GM18951 (cell line): Measurements from ENCODE around the gene RFC4.
A peak's percentile ranks its signal among the peaks of the same experiment; 100 is the strongest.
"Not testable (repeated sequence)": the region's sequence is repeated elsewhere in the genome, so short reads cannot be mapped to it uniquely, and the experiment has no call there.

ENCODE experiments used
- POLR2A ChIP-seq: IDR thresholded peaks from 4 replicates; pipeline ENCODE4 v1.6.1; 2011; ENCODE audit warnings: mild to moderate bottlenecking; ENCODE audit not compliant: insufficient read length, insufficient read depth; ENCODE audit errors: extremely low read depth
- in situ Hi-C: fragments of 300-500 bp; cut with MboI; formaldehyde crosslinking; loops from one replicate; pipeline ENCODE4 v1.12.0; 2022; ENCODE audit warnings: low sequenced_read_pairs, mixed read lengths, inconsistent platforms; ENCODE audit not compliant: unreplicated experiment

RFC4 gene, protein sequence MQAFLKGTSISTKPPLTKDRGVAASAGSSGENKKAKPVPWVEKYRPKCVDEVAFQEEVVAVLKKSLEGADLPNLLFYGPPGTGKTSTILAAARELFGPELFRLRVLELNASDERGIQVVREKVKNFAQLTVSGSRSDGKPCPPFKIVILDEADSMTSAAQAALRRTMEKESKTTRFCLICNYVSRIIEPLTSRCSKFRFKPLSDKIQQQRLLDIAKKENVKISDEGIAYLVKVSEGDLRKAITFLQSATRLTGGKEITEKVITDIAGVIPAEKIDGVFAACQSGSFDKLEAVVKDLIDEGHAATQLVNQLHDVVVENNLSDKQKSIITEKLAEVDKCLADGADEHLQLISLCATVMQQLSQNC

DNA sequence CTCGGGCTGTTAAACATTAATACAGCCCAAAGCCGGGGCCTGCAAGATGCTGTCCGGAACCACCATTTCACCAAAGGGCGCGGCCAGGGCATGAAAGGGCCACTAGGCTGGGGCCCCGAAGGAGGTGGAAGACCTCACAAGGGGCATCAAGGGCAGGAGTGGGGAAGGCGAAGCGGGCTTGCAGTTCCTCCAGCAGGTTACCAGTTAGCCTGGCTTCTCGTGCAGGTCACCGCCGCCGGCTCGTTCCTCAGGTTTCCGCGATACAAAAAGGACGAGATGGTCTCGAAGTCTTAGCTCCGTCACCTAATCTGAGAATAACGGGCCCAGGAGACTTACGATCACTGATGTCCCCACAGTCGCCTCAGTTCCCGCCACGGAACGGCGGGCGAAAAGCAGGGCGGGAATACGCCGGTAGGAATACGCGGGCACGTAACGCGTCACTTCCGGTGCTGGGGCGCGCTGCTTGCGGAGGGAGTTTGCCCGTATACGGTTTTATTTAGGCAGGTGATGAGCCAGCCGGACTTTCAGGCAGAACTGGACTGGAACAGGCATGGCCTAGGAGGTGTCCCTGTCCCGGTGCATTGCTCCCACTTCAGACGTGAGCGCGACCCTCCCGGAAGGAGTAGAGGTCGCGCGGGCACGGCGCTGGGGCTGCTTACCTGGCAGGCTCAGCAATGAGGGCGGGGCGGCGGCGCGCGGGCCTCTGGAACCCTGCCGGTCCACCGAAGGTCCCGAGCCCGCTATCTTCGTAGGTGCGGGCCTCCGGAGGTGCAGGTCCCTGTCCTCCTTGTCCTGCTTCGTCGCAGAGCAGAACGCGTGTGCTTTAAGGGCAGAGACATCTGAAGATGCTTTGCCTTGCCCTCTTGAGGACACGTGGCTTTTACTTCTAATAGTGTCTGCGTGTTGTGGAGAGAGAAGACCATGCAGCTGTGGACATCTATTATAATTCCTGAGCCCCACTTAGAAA lies at the start of gene RFC4:
Gene RFC4, minus strand, starts transcription at position 394 of the 967 bp plus-strand sequence. CDS start 1,769 bp downstream, outside the sequence.
- peak; percentile 89 for TF ChIP-seq POLR2A
- in situ Hi-C loops = loop anchor here (25.0 kb wide), 1 partner anchor 194 kb away; the partner anchor contains the start of gene AHSG

DNA sequence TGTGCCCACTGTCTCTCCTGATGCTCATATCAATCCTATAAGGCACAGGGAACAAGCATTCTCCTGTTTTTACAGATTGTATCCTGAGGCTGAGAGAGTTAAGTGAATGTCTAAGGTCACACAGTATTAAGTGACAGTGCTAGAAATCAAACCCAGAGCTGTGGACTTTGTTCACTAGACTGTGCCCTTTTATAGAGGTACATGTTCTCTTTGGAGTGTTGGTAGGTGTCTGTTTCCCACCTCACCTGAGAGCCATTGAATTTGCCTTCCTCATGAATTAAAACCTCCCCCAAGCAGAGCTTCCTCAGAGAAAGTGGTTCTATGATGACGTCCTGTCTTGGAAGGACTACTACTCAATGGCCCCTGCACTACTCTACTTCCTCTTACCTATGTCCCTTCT lies 48.7 kb upstream of the RFC4 start:
- in situ Hi-C loops = no loop called here
- no peak for TF ChIP-seq POLR2A

DNA sequence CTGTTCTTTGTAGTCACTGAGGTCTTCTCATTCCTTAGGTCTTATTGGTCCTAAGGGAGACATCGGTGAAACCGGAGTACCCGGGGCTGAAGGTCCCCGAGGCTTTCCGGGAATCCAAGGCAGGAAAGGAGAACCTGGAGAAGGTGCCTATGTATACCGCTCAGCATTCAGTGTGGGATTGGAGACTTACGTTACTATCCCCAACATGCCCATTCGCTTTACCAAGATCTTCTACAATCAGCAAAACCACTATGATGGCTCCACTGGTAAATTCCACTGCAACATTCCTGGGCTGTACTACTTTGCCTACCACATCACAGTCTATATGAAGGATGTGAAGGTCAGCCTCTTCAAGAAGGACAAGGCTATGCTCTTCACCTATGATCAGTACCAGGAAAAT lies 47.9 kb upstream of the RFC4 start:
- TF ChIP-seq POLR2A = no peak
- in situ Hi-C loops = no loop called here

DNA sequence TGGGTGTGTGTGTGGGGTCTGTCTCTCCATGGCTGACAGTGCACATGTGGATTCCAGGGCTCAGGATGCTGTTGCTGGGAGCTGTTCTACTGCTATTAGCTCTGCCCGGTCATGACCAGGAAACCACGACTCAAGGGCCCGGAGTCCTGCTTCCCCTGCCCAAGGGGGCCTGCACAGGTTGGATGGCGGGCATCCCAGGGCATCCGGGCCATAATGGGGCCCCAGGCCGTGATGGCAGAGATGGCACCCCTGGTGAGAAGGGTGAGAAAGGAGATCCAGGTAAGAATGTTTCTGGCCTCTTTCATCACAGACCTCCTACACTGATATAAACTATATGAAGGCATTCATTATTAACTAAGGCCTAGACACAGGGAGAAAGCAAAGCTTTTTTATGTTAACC lies 46.7 kb upstream of the RFC4 start:
- TF ChIP-seq POLR2A = no peak
- in situ Hi-C loops = no loop called here

DNA sequence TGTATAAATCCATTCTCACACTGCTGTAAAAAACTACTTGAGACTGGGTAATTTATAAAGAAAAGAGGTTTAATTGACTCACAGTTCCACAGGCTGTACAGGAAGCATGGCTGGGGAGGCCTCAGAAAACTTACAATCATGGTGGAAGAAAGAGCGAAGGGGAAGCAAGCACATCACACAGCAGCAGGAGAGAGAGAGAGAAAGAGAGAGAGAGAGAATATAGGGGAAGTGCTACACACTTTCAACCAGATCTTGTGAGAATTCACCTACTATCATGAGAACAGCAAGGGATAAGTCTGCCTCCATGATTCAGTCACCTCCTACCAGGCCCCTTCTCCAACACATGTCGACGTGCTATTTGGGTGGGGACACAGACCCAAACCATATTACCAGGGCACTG lies 45.6 kb upstream of the RFC4 start:
- in situ Hi-C loops = not testable (repeated sequence)

DNA sequence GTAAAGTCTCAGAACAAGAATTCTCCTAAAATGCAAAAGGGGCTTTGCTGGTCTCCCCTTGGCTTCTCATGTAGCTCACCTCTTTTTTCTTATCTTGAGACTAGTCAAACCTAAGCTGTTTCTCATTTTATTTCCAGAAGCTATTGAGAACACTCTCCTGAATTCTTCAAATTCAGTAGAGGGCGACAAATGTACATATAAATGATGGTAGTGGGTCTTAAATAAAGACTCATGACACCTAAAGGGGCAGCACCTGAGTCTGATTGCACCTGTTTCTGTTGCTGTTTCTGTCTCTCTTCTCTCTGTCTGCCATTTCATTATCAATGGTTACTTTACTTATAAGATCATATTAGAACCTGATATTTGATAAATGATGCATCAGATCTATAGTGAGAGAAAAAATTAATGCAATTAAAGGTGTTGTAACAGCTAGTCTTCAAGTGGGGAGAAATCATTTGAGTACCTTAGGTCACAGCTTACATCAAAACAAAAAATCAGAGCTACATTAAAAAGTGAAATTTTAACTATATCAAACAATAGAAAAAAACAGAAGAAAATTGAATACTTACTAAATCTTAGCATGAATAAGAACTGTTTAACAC lies 43.2 kb upstream of the RFC4 start:
- in situ Hi-C loops = loop anchor here (5.0 kb wide), 1 partner anchor 313 kb away; no protein-coding TSS in a partner anchor
- TF ChIP-seq POLR2A = no peak

DNA sequence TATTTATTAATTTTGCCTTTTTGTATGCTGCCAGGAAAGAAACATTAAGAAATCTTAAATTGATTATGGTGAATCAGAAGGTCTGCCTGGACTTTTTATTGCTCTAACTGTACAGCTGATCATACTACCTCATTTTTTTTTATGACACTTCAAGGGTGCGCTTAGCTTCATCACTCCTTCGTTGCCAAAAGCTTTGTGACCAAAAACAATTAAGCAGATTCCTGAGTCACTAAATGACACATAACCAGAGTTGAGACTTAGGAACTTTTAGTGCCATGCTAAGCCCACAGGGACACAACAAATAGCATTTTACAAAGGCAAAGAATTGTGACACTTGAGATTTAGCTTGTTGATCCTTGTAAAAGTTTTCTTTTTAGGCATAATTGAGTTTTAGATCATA lies 41.2 kb upstream of the RFC4 start:
- no peak for TF ChIP-seq POLR2A
- in situ Hi-C loops = loop anchor here (5.0 kb wide), 1 partner anchor 315 kb away; no protein-coding TSS in a partner anchor

DNA sequence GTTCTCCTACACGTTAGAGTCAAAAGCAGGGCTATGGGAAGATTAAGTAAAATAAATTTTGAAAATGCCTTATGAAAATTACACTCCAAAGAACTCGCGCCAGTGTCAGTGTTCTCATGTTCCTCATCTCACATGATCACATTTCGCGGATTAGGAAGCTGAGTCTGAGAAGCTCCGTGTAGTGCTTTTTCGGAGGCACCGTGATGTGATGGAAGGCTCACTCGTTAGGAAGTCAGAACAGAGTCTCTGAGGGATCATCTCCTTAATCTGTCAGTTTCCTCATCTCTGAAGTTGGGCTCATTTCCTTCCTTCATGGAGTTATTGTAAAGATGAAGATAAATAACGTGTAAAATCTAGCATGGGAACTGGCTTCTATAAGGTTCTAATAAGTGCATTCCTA lies 39.5 kb upstream of the RFC4 start:
- in situ Hi-C loops = loop anchor here (5.0 kb wide), 1 partner anchor 317 kb away; no protein-coding TSS in a partner anchor
- no peak for TF ChIP-seq POLR2A

DNA sequence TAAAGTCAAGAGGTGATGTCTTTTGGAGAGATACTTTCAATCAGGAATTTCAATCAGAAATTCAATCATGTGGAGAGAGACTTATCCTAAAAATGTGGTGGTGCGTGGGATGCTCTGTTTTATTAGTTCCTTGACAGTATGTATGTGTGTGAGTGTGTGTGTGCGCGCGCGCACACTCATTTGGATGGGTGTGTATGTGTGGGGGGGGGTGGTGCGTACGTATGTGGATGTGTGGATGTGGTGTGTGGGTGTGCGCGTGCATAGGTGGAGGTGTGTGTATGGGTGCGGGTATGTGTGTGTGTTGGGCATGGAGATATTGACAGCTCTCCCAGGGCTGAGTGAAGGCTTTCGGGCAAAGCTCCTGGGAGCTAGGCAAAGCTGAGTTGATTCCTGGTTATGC lies 38.6 kb upstream of the RFC4 start:
- no peak for TF ChIP-seq POLR2A
- in situ Hi-C loops = loop anchor here (5.0 kb wide), 1 partner anchor 317 kb away; no protein-coding TSS in a partner anchor

DNA sequence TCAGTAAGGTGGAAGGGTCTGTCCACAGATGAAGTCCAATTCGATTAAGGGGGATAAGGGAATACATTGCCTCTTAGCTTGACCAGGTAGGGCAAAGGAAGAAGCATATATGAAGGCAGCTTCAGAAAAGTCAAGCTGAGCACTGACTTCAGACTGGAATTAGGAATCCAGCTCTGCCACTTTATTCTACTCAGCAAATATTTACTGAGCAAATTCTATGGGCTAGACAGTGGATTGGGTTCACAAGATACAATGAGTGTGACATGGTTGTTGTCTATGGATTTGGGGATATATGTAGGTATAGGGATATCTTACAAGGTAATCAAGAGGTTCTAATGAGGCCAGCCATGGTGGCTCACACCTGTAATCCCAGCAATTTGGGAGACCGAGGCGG lies 36.8 kb upstream of the RFC4 start:
- no peak for TF ChIP-seq POLR2A
- in situ Hi-C loops = no loop called here

DNA sequence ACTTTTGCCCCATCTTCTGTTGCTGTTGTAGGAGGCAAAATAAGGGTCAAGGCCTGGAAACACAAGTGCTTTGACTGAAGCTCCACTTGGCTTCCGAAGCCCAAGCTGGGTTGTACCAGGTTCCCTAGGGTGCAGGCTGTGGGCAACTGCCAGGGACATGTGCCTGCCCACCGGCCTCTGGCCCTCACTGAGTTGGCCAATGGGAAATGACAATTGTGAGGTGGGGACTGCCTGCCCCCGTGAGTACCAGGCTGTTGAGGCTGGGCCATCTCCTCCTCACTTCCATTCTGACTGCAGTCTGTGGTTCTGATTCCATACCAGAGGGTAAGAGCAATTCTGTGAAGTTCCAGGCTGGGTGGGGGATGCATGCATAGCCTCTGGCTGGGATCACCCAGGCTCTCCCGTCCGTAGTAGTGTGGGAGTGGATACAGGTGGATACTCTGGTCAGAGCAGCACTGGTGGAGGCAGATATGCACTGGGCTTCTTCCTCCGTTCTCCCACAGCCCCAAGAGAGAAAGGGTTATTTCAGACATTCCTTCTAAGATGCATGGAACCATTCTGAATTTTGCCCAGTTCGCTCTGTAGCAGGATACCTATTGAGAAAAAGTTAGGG lies 36.2 kb upstream of the RFC4 start, which contains the start of gene ADIPOQ:
Gene ADIPOQ, plus strand, starts transcription at position 285 of the 613 bp plus-strand sequence. CDS start 10,349 bp downstream, outside the sequence.
- no peak for TF ChIP-seq POLR2A
- in situ Hi-C loops = no loop called here

DNA sequence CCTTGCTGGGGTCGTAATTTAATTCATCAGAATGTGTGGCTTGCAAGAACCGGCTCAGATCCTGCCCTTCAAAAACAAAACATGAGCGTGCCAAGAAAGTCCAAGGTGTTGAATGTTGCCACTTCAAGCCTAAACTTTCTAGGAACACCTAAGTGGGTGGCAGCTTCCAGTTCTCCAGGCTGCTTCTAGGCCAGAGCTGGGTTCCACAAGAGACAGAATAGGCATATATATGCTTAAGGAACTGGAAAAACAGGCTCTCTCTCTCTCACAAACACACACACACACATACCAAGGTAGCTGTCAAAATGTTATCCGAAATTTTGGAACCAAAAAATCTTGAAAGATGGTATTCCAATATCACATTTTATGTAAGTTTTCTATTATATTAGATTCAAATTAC lies 35.3 kb upstream of the RFC4 start:
- TF ChIP-seq POLR2A = no peak
- in situ Hi-C loops = no loop called here

DNA sequence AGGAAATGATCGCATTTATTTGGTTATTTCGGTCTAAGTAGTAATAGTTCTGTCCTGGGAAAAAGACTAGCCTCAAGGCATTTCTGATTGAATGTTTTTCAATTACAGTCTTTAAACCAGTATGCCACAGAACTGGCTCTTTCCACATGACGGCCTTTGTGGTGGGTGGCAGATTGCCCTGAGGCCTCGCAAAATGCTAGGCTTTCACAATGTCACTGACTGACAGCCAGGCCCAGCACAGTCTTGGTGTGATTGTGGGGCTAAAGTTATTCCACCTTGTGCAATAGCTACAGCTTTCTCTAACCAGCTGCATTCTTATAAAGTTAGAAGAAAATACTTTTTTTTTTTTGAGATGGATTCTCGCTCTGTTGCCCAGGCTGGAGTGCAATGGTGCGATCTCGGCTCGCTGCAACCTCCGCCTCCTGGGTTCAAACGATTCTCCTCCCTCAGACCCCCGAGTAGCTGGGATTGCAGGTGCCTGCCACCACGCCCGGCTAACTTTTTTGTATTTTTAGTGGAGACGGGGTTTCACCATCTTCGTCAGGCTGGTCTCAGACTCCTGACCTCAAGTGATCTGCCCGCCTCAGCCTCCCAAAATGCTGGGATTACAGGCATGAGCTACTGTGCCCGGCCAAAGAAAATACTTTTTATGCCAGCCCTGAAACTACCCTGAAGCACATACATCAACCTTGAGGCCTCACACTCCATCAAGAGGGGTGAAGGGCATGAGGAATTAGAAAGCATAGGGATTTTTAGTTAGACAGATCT lies 33.8 kb upstream of the RFC4 start:
- in situ Hi-C loops = no loop called here
- TF ChIP-seq POLR2A = no peak
